OCI-LY7 (cell line): ENCODE results near the gene FKBP14. TPM values are rescaled to one million over a fixed set of nuclear protein-coding genes. Genes with fewer than 3 reads are reported as not detected.

ENCODE experiments used
- BruUV-seq: library from RNA; stranded (reverse); fragments of 400-500 nt; replicated peaks from 2 replicates; lab custom pipeline; 2021; lab: Mats Ljungman, UMichigan
- CTCF ChIA-PET: fragments of 300-600 bp; sonication (Branson Sonifier 250); formaldehyde crosslinking; loops from one replicate; lab custom pipeline; 2022; ENCODE audit warnings: antibody characterized with exemption; ENCODE audit not compliant: unreplicated experiment; lab: Charles Lee
- POLR2A ChIA-PET: fragments of 300-600 bp; sonication (Branson Sonifier 250); formaldehyde crosslinking; loops from one replicate; lab custom pipeline; 2022; ENCODE audit warnings: antibody characterized with exemption; lab: Charles Lee
- DNase-seq: peaks from one replicate; pipeline ENCODE4 v3.0.0-alpha.2; 2015; ENCODE audit warnings: low spot score
- H2AFZ ChIP-seq: fragments of 200-600 bp; sonication (generic), shearing (Covaris generic); 2 replicates; pipeline ENCODE4 v1.6.1; 2014; ENCODE audit warnings: mild to moderate bottlenecking, antibody characterized with exemption, low read length, moderate library complexity
- H3K27ac ChIP-seq: fragments of 200-600 bp; sonication (generic); 2 replicates; pipeline ENCODE4 v1.5.1; 2014; ENCODE audit warnings: mixed run types, low read depth, mild to moderate bottlenecking, moderate library complexity, low read length, inconsistent platforms; ENCODE audit not compliant: poor library complexity, severe bottlenecking
- H3K36me3 ChIP-seq: fragments of 200-600 bp; sonication (generic); 2 replicates; pipeline ENCODE4 v1.6.1; 2014; ENCODE audit warnings: mild to moderate bottlenecking, antibody characterized with exemption, low read length, moderate library complexity, mixed read lengths; ENCODE audit not compliant: insufficient read depth
- H3K4me1 ChIP-seq: fragments of 200-600 bp; sonication (generic); 2 replicates; pipeline ENCODE4 v1.5.1; 2014; ENCODE audit warnings: mild to moderate bottlenecking, low read length; ENCODE audit not compliant: insufficient read depth, poor library complexity, severe bottlenecking
- H3K4me2 ChIP-seq: fragments of 200-600 bp; sonication (generic); 2 replicates; pipeline ENCODE4 v1.6.1; 2014; ENCODE audit warnings: mild to moderate bottlenecking, low read length
- H3K4me3 ChIP-seq: fragments of 200-600 bp; sonication (generic); 2 replicates; pipeline ENCODE4 v1.5.1; 2014; ENCODE audit warnings: mild to moderate bottlenecking, low read depth, low read length; ENCODE audit not compliant: poor library complexity, severe bottlenecking
- H3K79me2 ChIP-seq: fragments of 200-600 bp; sonication (generic); 2 replicates; pipeline ENCODE4 v1.6.1; 2016; ENCODE audit warnings: low read depth, mild to moderate bottlenecking, low read length, moderate library complexity, mixed read lengths; ENCODE audit not compliant: insufficient read depth
- H3K9me2 ChIP-seq: fragments of 200-600 bp; sonication (generic); 2 replicates; pipeline ENCODE4 v1.6.1; 2016; ENCODE audit warnings: mild to moderate bottlenecking, low read length, mixed read lengths; ENCODE audit not compliant: insufficient read depth
- H3K9me3 ChIP-seq: fragments of 200-600 bp; sonication (generic); 2 replicates; pipeline ENCODE4 v1.6.1; 2014; ENCODE audit warnings: mild to moderate bottlenecking, mixed run types, low read length, mixed read lengths
- H4K20me1 ChIP-seq: fragments of 200-600 bp; sonication (generic); 2 replicates; pipeline ENCODE4 v1.6.1; 2014; ENCODE audit warnings: mild to moderate bottlenecking, antibody characterized with exemption, low read length, moderate library complexity, mixed read lengths; ENCODE audit not compliant: insufficient read depth
- CTCF ChIP-seq: fragments of 200-600 bp; sonication (generic); conservative IDR thresholded peaks from 2 replicates; pipeline ENCODE4 v1.5.1; 2014; ENCODE audit warnings: mild to moderate bottlenecking, antibody characterized with exemption, low read length, moderate library complexity, mixed read lengths
- EZH2phosphoT487 ChIP-seq: fragments of 200-600 bp; sonication (generic); IDR thresholded peaks from 2 replicates; pipeline ENCODE4 v1.6.1; 2018; ENCODE audit warnings: low read depth, borderline replicate concordance, mild to moderate bottlenecking, mixed run types, antibody characterized with exemption, low read length, moderate library complexity, mixed read lengths
- intact Hi-C: fragments of 100-400 bp; cut with micrococcal nuclease; formaldehyde crosslinking; loops from one replicate; pipeline ENCODE4 v1.10.0; 2022; ENCODE audit not compliant: unreplicated experiment
- total RNA-seq, 2 experiments: library from RNA; depleted of rRNA in 1 of 2; stranded (reverse); fragments of >200 nt in 1 of 2; shearing (Covaris generic) in 1 of 2; gene quantifications; 2 replicates each; pipeline ENCODE4 v1.2.3, GENCODE V29; 2014 to 2022

The FKBP14 gene
- total RNA-seq, 2 experiments from 2014 or later: 5.3 to 15.9 TPM

DNA sequence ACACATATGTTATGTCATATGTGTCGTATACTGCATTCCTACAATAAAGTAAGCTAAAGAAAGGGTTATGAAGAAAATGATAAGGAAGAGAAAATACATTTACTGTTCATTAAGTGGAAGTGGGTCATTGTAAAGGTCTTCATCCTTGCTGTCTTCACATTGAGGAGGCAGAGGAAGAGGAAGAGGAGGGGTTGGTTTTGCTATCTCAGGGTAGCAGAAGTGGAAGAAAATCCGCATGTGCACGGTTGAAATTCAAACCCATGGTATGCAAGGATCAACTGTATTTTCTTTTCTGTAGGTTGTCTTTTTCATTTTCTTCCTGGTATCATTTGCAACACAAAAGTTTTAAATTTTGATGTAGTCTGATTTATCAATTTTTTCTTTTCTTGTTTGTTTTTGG, 8.0 kb upstream of the FKBP14 start:
- no peak overlapping the region for H3K27ac ChIP-seq
- H3K9me2 ChIP-seq: no peaks in the 10 kb centered on the region
- peaks cover 30% of the 10 kb centered on the region for H3K79me2 ChIP-seq
- no peaks in the 10 kb centered on the region for H3K9me3 ChIP-seq
- no peak overlapping the region for H2AFZ ChIP-seq
- no peaks in the 10 kb centered on the region; the same call in 1 of the 2 replicates for H4K20me1 ChIP-seq
- peaks cover 41% of the 10 kb centered on the region for H3K4me1 ChIP-seq
- H3K36me3 ChIP-seq: no peaks in the 10 kb centered on the region; the same call in 1 of the 2 replicates
- ChIA-PET CTCF (interaction anchor here (0.6 to 1.0 kb wide), 2 partner anchors 42 to 113 kb away, joined by 3 to 4 read pairs; no protein-coding TSS in a partner anchor), POLR2A (interaction anchor here (1.2 to 1.7 kb wide), 2 partner anchors 7 to 27 kb away, joined by 4 to 5 read pairs; no protein-coding TSS in a partner anchor)
- no peak for TF ChIP-seq CTCF
- TF ChIP-seq EZH2phosphoT487: no peak
- BruUV-seq: no TSS peak
- no peak overlapping the region for H3K4me2 ChIP-seq
- DNase-seq: no peak
- intact Hi-C loops: no loop called here
- H3K4me3 ChIP-seq: no peak overlapping the region

DNA sequence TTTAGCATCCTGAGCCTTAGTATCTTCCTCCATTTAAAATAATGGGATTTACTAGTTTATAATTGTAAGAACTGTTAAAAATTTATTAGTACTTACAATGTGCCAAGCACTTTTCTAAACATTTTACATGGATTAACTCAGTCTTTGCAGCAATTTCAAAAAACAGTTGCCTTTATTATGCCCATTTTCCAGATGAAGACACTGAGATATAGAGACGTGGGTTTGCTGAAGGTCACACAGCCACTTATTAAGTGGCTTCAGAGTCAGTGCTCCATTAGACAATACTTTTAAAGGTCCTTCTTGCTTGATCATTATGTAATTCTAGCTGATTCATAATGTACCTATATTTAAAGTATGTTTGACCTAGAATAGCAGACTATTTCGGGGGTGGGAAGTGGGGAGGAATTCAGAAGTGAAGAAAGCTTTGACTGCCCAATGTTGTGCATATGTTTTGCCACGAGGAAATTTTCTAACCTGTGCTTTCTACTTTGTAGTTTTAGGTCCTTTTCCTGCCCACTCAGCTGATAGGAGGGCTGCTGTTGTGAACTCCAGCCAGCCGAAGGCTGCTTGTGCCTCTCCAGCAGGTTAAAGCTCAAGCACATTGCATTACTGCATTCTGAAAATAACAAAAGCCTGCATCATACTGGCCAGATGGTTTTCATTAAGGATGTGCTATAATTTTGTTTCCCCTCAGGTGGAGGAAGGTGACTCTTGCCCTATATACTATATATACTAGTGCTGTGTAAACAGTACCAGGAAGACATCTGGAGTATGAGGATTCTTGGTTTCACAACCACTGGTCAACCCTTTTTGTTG, 6.0 kb upstream of the FKBP14 start:
- Histone ChIP-seq H3K4me2 (peak overlapping the region; percentile 81), H4K20me1 (no peaks in the 10 kb centered on the region; the same call in 1 of the 2 replicates), H3K4me3 (peak overlapping the region; percentile 43), H3K9me3 (no peaks in the 10 kb centered on the region), H3K36me3 (no peaks in the 10 kb centered on the region; the same call in 1 of the 2 replicates), H3K9me2 (no peaks in the 10 kb centered on the region), H3K27ac (peak overlapping the region; percentile 64), H3K4me1 (peaks cover 41% of the 10 kb centered on the region), H2AFZ (0 out of 2 replicates have a peak overlapping the region, but pooled peaks have one; percentile 1), H3K79me2 (peaks cover 37% of the 10 kb centered on the region)
- POLR2A ChIA-PET: interaction anchor here (0.5 kb wide), 1 partner anchor 607 kb away, joined by 8 read pairs; no protein-coding TSS in a partner anchor
- CTCF ChIA-PET: no interaction called here
- TF ChIP-seq CTCF (no peak), EZH2phosphoT487 (no peak)
- BruUV-seq: no TSS peak
- intact Hi-C loops: no loop called here
- peak; percentile 70 for DNase-seq
